Left forelimb (tissue), 1 donor: ENCODE measurements around the gene ZDHHC18.
"Not testable (repeated sequence)": the region's sequence is repeated elsewhere in the genome, so short reads cannot be mapped to it uniquely, and the experiment has no call there.

Experiments used
- DNase-seq: peaks from one replicate; pipeline ENCODE4 v3.0.0-alpha.2; 2018; ENCODE audit warnings: low spot score

The ZDHHC18 gene

DNA sequence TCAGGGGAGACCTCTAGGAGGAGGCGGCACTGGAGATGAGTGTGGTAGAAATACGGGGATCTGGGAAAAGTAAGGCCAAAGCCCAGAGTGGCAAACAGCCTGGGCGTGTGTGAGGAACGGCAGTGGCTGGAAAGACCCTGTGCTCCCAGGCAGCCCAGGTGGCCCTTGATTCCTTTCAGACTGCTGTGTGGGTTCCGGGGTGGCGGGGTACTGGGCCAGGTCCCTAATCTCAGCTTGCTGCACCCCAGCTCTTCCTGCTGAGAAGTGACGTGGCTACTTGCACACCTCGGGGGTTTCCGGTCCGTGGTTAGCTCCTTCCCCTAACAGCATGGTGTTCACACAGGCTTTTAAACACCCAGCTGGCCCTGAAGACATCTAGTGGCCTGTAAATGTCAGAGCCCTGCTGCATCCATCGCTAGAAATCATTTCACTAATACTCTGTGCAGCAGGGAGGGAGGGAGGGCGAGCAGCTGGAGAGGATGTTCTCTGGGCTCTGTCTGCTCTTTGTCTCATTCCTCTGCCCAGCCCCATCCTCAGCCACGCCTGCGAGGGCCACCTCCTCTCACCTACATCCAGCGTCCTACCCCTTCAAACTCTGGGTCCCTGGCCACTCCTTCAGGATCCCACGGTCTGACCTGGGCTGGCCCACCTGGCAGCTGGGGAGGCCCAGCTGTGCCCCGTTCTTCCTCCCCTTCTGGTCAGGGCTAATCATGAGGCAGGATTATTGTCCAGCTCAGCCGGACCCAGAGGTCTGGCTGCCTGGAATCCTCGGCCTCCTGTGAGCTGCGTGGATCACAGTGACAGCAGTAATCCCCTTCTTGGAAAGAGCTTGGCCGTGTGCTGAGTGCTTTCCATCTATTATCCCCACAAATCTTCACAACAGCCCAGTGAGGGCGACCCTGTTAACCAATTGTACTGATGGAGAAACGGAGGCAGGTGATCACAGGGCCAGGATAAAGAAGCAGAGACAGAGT, 7.2 kb downstream of the ZDHHC18 start:
- no peak for DNase-seq

DNA sequence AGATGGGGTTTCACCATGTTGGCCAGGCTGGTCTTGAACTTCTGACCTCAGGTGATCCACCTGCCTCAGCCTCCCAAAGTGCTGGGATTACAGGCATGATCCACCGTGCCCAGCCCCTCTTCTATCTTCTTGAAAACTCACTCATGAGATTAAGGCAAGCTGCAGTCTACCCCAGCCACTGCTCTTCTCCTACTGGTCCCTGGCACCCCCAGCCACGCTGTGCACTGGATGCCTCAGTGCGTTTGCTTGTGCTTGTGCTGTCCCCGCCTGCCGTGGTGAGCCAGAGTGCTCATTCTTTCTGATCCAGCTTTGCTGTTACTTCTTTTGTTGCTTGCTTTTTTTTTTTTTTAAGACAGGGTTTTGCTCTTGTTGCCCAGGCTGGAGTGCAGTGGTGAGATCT, 11.2 kb downstream of the ZDHHC18 start:
- DNase-seq = not testable (repeated sequence)

DNA sequence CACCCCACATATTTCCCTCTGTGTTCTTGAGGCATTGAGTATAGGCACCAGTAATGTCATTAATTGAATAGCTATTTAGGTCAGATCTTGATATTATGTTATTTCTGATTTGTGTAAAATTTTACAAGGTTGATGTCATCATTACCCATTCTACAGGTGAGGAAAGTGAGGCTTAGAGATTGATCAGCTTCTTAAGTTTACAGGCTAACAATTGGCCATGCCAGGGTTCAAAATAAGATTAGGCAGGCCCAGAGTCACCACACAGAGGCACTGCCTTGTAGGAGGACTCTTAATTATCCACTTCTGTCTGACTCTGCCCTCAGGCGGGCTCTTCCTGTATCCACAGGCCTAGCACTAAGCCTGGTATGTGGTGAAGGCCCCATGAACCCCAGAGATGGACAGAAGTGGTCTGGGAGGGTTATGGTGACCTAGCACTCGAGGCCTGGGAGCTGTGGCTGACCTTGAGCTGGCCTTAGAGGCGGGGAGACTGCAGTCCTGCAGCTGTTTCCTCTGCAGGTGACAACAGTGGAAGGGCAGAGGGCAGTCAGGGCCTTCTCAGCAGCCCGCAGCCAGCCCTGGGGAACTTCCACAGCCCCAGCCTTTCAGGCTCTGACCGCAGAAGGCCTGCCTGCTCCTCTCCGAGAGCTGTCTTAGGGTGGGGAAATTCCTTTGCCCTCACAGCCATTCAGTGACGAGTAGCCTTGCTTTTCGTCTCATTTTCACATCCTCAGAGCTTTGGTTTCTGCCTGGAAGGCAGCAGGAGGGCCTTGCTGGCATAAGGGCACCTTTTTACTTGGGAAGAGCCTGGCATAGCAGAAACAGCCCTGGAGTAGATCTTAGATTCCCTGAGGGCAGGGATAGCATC, 12.2 kb downstream of the ZDHHC18 start:
- DNase-seq = no peak

DNA sequence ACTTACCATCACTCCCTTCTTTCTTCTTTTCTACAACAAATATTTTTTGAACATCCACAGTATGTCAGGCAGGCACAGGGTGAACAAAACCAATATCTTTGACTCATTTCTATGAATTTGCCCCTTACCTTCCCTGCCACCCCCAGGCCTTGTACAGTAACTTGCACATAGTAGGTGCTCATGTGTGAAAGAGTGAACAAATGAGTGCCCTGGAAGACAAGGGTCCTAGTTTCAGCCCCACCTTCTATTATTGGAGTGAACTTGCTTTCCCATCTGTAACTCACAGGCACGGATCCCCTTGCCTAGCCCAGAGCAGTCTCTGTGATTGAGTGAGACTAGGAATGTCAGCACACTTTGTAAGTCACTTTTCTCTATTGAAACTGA, 12.8 kb downstream of the ZDHHC18 start:
- DNase-seq = no peak

DNA sequence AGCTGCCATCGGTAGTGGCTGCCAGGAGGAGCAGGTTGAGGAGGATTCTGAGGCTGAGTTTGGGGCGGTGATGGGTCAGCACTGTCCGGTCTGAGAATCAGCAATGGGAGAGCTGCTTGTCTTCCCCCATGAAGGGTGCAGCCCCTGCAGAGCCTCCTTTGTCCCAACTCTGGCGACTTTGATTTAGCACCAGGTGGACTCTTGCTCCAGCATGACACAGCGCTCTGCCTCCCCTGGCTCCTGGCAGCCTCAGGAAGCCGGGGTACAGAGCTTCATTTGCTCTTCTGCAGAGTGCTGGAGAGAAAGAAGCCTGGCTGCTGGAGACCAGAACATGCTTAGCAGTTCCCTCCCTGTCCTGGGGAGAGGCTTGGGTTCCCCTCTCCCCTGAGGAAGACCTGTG, 13.3 kb downstream of the ZDHHC18 start:
- DNase-seq = no peak

DNA sequence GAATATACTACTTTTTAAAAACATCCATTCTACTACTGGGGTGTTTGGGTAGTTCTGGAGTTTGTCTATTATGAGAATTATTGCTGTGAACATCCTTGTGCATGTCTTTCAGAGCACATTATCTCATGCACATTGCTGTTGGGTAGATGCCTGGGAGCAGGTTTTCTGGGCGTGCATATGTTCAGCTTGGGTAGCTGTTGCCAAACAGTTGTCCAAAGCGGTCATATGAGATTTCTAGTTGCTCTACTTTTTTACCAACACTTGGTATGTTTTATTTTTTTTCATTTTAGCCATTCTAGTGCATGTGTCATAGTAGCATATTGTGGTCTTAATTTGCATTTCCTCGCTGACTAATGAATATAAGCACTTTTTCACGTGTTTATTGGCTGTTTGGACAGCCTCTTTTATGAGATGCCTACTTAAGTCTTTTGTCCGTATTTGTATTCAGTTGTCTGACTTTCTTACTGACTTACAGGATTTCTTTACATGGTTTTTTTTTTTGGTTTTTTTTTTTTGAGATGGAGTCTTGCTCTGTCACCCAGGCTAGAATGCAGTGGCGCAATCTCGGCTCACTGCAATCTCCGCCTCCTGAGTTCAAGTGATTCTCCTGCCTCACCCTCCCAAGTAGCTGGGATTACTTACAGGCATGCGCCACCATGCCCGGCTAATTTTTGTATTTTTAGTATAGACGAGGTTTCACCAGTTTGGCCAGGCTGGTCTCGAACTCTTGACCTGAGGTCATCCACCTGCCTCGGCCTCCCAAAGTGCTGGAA, 18.1 kb downstream of the ZDHHC18 start:
- DNase-seq = no peak

DNA sequence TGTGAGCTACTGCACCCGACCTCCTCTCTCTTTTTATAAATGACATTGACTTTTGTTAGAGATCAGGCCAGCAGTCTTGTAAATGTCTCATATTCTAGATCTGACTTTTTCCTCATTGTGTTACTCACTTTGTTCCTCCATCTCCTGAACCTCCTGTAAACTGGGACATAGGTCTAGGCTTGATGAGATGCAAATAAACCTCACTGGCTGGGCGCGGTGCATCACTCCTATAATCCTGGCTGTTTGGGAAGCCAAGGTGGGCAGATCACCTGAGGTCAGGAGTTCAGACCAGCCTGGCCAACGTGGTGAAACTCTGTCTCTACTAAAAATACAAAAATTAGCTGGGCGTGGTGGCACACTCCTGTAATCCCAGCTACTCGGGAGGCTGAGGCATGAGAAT, 21.3 kb downstream of the ZDHHC18 start:
- not testable (repeated sequence) for DNase-seq

DNA sequence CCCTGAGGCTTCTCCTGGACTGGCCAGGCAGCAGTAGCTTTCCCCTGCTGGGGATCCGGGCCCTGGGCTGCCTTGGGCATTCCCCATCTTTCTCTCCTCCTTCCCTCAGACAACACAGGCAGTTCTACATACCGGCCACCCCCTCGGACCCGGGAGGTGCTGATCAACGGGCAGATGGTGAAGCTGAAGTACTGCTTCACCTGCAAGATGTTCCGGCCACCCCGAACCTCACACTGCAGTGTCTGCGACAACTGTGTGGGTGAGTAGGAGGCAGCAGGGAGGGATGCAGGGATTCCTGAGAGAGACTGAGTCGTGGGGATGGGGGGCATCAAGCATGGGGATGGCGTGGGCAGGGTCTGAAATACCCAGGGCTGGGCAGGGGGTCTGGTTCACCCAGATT, 22.0 kb downstream of the ZDHHC18 start:
- DNase-seq = no peak

DNA sequence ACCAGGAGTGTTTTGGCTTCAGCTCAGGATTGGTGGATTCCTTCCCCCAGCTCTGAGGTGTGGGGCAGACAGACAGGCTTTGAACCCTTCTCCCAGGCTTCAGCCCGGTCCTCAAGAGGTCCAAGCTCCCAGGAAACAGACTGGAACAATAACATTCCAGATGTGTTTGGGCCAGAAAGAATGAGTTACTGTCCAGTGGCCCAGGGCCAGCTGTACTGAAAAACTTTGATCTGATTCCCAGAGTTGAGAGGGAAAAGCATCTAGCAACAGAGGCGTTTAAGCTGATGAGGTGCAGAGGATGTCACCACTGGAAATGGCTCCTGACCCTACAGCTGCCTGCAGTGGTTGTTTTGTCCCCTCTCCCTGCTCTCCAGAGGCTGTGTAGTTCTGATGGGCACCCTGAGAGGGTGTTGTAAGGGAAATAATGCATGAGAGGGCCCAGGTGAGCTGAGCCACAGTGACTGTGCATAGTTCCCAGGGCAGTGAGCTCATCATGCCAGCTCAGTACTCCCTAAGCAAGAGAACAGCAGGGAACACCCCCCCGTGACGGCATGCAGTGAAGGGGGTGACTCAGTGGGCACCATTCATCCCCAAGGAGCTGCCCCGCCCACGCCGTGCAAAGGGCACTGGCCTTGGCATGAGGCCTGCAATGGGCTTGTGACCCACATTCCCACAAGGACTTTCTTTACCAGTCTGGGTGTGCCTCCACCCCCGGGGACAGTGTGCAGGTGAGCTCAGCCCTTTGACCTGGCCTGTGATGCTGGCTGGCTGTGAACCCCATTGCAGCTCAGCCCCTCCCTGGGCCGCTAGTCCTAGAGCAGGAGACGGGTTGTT, 22.7 kb downstream of the ZDHHC18 start:
- DNase-seq = no peak

DNA sequence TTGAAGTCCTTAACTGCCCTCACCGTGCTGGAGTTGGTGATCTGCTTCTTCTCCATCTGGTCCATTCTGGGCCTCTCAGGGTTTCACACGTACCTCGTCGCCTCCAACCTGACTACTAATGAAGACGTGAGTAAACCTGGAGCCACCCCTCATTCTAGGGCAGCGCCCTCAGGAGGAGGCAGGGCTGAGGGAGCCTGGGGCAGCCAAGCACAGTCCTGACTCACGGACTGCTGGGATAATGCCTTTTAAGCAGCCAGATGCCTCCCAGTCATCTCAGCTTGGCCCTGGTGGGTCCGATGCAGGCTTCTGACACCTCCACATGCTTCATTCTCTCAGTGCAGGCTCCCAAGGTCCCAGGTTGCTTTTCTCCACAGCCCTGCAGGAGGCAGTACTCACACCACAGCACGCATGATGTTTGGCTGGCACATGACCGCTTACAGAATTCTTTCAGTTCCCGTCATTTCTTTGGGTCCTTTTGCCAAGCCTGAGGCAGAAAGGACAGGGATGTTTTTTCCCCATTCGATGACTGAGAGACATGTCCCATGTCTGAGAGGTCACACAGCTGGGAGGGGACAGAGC, 24.7 kb downstream of the ZDHHC18 start:
- DNase-seq = no peak

DNA sequence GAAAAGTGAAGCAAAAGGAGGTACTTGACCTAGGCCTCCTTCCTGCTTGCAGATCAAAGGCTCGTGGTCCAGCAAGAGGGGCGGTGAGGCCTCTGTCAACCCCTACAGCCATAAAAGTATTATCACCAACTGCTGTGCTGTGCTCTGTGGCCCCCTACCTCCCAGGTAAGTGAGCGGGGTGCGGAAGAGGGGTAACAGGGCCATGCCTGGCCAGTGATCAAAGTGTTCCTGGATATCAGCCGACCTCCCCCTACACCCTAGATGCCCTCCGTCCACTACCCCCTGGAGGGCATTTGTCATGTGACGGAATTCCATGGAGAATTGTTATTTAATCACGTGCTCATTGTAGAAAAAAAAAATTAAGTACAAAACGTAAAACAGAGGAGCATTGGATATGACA, 26.2 kb downstream of the ZDHHC18 start:
- DNase-seq = no peak

DNA sequence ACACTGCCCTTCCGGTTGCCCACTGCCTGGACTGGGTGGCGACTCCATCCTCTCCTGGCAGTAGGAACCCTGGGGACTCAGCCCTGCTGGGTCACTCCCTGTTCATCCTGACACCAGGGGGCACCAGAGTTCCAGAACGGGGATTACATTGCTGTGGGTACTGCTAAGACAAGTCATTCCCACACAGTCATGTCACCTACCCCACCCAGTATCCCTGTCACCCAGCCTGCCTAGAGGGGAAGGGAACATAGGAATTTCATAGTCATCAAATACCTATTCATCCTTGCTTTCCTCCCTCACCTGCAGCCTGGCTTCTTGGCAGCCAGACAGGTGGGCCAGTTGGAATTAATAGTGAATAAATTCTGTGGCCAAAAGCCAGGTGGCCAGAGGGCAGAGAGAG, 26.7 kb downstream of the ZDHHC18 start:
- no peak for DNase-seq

DNA sequence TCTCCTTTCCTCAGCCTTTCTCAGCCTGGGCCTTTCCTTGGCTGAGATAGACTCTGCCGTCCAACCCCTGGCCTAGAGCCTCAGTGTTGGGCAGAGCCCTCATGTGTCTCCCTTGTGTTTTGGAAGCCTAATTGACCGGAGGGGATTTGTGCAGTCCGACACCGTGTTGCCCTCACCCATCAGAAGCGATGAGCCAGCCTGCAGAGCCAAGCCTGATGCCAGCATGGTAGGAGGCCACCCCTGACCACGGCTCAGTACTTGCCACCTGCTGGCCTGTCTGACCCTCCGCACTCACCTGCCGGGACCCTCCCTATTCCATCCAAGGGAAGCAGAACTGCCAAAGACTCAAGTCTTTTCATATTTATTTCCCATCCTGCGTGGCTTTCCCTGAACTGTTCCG, 27.1 kb downstream of the ZDHHC18 start:
- no peak for DNase-seq

DNA sequence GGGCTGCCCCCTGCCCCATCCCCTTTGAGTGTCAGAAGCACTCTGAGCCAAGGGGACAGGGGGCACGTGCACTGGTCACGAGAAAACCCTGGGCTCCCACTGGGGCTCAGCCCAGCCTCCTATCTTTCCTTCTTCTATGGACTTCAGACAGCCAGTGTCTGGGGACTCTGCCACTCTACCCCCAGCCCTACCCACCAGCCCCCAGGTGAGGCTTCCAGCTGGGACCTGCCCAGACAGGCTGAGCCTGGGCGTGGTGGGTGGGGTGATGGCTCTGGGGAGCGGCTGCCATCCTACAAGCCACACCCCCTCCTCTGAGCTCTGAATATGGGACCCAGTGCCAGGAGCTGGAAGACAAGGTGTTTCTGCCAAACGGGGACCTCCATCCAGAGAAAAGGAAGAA, 28.4 kb downstream of the ZDHHC18 start:
- DNase-seq = no peak

DNA sequence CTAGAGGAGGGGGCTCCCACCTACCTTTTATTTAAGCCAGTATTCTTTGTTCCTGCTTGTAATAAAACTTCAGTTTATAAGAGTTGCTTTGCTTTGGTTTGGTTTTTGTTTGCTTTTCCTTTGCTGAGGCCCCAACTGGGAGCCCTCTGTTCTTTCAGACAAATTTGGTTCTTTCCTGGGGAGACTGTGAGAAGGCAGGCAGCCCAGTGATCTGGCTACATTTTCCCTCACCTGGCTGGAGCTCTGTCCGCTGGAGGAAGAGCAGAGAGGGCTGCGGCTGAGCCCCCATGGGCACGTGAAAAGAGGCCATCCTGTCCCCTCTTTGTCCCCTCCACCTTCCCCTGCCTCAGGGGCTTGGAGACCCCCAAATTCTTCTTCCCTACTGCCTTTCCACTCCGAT, 29.1 kb downstream of the ZDHHC18 start:
- DNase-seq = no peak

DNA sequence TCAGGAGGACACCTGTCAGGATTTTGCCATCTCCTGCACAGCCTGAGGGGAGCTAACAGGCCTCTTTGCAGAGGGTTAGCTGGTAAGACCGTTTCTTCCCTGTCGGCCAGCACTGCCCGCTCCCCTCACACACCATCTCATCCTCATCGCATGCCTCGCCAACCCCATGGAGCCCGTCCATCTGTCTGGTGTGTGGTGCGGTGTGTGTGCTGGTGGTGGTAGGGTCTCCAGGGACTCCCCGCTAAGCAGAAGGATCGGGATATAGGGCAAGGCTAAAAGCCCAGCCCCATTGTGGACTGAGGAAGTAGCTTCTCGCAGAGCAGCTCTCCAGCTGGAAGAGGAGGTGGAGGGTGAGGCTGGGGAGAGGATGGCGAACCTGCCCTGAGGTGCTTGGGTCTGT, 29.7 kb downstream of the ZDHHC18 start:
- DNase-seq = no peak

DNA sequence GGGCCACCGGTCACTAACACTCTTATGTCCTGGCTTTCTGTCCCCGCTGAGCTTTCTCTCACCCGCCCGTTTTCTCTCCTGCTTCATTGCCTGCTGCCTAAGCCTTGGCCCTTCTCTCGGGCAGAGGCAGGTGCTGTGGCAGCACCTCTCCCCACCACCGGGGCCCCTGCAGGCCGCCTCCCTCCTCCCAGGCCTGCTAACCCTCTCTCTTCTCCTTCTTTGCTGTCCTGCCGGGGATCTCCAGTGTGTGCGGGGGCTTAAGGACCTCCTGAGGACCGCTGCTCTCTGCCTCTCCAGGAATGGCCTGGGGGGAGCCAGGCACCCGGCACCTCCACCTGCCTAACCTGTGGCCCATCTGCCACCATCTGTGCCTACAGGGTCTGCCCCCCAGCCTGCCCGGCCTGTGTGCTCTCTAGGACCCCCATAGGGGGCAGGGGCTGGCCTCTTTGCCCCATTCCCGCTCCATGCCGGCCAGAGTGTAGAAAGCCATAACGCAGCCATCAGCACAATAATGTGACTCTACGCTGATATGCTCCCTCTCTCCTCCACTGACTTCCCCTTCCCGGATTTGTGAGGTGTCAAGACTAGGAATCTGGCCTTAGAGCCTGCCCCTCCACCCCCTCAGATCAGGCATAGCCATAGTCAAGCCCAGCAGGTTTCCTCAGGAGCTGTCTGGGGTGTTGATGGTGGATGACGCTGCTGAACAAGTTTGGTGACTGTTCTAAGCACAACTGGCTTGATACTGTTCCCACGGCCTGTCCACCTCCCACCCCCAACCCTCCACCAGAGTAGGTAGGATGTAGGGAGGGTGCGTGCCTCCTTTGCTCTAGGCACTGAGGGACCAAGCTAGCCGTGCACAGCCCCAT, 30.3 kb downstream of the ZDHHC18 start:
- no peak for DNase-seq

DNA sequence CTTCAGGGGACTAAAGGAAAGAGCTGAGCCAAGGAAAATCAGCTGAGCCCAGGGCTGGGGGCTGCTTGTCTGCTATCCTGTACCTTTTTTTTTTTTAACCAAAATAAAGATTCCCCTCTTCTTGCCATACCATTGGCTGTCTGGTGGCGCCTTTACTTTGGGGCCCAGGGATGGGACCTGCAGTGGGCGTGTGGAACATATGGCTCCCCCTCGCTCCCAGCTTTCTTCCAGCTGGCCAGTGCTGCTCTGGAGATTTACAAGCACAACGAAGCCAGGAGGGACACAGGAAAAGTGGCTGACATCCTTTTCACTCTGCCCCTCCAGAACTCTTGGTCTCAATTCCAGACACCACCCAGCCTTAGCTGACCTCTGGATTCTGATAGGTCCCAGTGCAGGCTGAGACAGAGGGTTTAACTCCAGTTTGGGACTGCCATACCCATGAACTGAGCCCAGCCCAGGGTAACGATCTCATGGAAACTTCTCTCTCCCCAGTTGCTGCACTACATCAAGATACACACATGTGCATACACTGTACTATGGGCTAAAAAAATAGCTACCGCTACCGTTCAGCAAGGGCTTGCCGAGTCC, 31.1 kb downstream of the ZDHHC18 start:
- DNase-seq = no peak

DNA sequence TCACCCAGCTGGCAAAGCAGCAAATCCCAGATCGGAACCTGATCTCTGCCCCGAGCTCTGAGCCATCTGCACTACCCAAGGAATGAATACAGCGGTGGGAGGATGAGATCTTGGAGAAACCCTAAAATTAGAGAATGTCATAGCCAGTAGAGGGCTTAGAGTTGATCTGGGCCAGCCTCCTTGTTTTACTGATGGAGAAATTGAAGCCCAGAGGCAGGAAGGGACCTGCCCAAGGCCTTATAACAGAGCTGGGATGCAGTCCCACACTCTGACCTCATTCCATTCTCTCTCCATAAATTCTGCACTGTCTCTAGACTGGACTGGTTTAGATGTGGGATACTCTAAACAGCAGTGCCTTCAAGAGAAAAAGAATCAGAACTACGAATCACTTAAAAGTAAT, 31.7 kb downstream of the ZDHHC18 start:
- no peak for DNase-seq
